B cell (primary cell): ENCODE results near the gene DPH7.

Experiments used
- CTCF ChIP-seq: fragments of 200-600 bp; IDR thresholded peaks from one replicate; pipeline ENCODE4 v1.8.0; 2022; ENCODE audit warnings: antibody characterized with exemption, mild to moderate bottlenecking
- EZH2 ChIP-seq: IDR thresholded peaks from 2 replicates; pipeline ENCODE4 v1.6.1; 2012; ENCODE audit warnings: borderline replicate concordance, low read depth, mild to moderate bottlenecking, moderate library complexity, low read length; ENCODE audit not compliant: insufficient read depth, poor library complexity, severe bottlenecking

- no peak for TF ChIP-seq CTCF
- TF ChIP-seq EZH2, result no peak
Measured at GRCh38 chr9:137530331-137530730, 48.4 kb downstream of the DPH7 start.
